Measurements from ENCODE around the gene OSCP1. TPM values are rescaled to one million over a fixed set of nuclear protein-coding genes. Genes with fewer than 3 reads are reported as not detected.

OSCP1 gene
- total RNA-seq, 6 experiments from 2014 or later = 6.0 to 11.0 (median 7.2) TPM

GRCh38 chr1:36467700-36468455 is 17.6 kb upstream of the OSCP1 start:
- TF ChIP-seq CTCF (IDR thresholded peaks at IDR 0.05) = no peak
- peaks cover 5% of the 10 kb centered on the region for H3K27me3 Mint-ChIP-seq (ENCODE audit: insufficient read depth)
- H3K27ac Mint-ChIP-seq = no peak overlapping the region
- peaks cover 26% of the 10 kb centered on the region for H3K4me1 Mint-ChIP-seq (ENCODE audit: low read depth)
- DNase-seq = no peak
- no peak overlapping the region for H3K4me3 Mint-ChIP-seq
- H3K36me3 Mint-ChIP-seq (ENCODE audit: low read depth) = no peaks in the 10 kb centered on the region
- H3K9me3 Mint-ChIP-seq = no peaks in the 10 kb centered on the region

GRCh38 chr1:36467027-36467410 is 16.8 kb upstream of the OSCP1 start:
- Mint-ChIP-seq H3K4me3 (no peak overlapping the region), H3K36me3 (ENCODE audit: low read depth) (no peaks in the 10 kb centered on the region; the same call in 1 of the 2 replicates), H3K27me3 (ENCODE audit: insufficient read depth) (peaks cover 5% of the 10 kb centered on the region), H3K4me1 (ENCODE audit: low read depth) (peaks cover 30% of the 10 kb centered on the region), H3K9me3 (no peaks in the 10 kb centered on the region), H3K27ac (no peak overlapping the region)
- TF ChIP-seq CTCF (IDR thresholded peaks at IDR 0.05) = no peak
- DNase-seq = no peak

- Mint-ChIP-seq H3K36me3 (ENCODE audit: low read depth) (peaks cover under 1% of the 10 kb centered on the region; the same call in 1 of the 2 replicates), H3K9me3 (no peaks in the 10 kb centered on the region), H3K4me1 (ENCODE audit: low read depth) (peaks cover 30% of the 10 kb centered on the region), H3K27me3 (ENCODE audit: insufficient read depth) (peaks cover 5% of the 10 kb centered on the region), H3K4me3 (peak overlapping the region; percentile 11; the same call in 1 of the 2 replicates), H3K27ac (peak overlapping the region; percentile 95; the same call in 1 of the 2 replicates)
- DNase-seq = no peak
- no peak for TF ChIP-seq CTCF (IDR thresholded peaks at IDR 0.05)
These were observed 16.2 kb upstream of the OSCP1 start for GRCh38 chr1:36466370-36467026.

- no peak for TF ChIP-seq CTCF (IDR thresholded peaks at IDR 0.05)
- Mint-ChIP-seq H3K36me3 (ENCODE audit: low read depth) (peaks cover 7% of the 10 kb centered on the region; the same call in 1 of the 2 replicates), H3K4me1 (ENCODE audit: low read depth) (peaks cover 30% of the 10 kb centered on the region), H3K27ac (peak overlapping the region; percentile 95), H3K4me3 (peak overlapping the region; percentile 11), H3K27me3 (ENCODE audit: insufficient read depth) (peaks cover 5% of the 10 kb centered on the region), H3K9me3 (no peaks in the 10 kb centered on the region)
- no peak for DNase-seq
These were observed 15.6 kb upstream of the OSCP1 start for GRCh38 chr1:36465731-36466369.

- Mint-ChIP-seq H3K4me1 (ENCODE audit: low read depth) (peaks cover 30% of the 10 kb centered on the region), H3K27me3 (ENCODE audit: insufficient read depth) (peaks cover 5% of the 10 kb centered on the region), H3K27ac (peak overlapping the region; percentile 95), H3K9me3 (no peaks in the 10 kb centered on the region), H3K4me3 (peak overlapping the region; percentile 94), H3K36me3 (ENCODE audit: low read depth) (peaks cover 12% of the 10 kb centered on the region; the same call in 1 of the 2 replicates)
- no peak for DNase-seq
- no peak for TF ChIP-seq CTCF (IDR thresholded peaks at IDR 0.05)
These were observed 14.5 kb upstream of the OSCP1 start for GRCh38 chr1:36464605-36465393.

Measured in HFFc6 (cell line).